NCI-H1105 treated with DMSO at 0.1 percent for 48 hours (cell line): ENCODE results near the gene PCED1B.

Experiments
- DNase-seq: peaks from one replicate; lab custom pipeline; 2025; lab: John Stamatoyannopoulos, UW

The PCED1B gene

DNA sequence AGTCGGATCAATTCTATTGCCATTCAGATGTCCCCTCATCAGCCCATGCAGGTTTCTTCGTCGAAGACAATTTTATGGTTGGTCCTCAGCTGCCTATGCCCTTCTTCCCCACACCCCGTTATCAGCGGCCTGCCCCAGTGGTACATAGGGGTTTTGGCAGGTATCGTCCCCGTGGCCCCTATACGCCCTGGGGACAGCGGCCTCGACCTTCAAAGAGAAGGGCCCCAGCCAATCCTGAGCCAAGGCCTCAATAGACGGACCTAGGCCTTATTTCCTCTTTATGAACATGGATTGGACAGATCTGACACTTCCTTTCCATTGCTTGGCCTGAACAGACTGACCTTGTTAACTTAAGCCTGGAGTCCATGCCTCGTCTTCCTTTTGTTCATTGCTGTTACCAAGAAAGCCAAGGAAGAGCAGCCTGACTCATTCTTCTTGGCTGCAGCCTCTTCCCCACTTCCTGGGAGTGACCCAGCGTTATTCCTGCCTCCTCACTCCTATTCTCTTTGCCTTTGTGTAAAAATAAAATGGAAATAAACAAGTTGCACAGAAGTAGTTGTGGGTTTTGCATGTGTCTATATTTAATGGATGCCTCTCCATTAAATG, 156.8 kb downstream of the PCED1B start:
- no peak for DNase-seq

DNA sequence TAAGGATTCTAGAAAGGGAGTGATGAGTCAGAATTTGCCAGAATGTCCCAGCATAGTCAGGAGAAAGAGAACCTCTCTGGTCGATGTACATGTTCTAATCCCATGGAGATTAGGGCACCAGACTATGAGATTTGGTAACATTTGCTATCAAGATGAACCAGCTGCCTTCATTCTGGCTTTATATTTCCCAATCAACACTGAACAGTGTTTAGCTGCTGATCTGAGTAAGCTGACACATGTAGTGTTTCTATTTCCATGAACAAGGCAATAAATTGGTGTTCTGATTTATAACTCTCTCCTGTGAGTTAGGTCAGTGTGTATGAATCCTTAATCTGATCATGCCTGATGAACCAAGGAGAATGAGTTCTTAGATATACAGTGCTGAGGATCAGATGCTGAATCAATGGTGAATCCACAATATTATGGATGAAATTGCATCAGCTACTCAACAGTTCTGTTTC, 158.4 kb downstream of the PCED1B start:
- no peak for DNase-seq

GRCh38 chr12:47238669-47239114, 159.3 kb downstream of the PCED1B start:
- DNase-seq: no peak

DNA sequence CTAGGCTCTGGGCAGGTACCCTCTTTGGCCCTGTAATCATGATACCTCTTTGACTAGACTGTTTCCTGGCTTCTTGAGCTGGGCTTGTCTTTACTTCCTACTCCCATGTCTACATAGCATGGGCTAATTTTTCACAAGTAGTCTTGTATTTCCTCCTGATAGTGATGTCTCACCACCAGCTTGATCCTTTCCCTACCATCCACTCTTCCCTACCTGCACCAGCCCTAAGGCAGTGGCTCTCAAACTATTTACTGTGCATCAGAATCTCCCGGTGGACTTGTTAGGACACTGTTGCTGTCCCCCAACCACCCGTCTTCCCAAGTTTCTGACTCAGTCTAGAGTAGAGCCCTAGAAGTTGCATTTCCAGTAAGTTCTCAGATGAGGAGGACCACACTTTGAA, 163.0 kb downstream of the PCED1B start:
- no peak for DNase-seq

GRCh38 chr12:47244835-47245234, 165.4 kb downstream of the PCED1B start:
- no peak for DNase-seq

- no peak for DNase-seq
These were observed 166.2 kb downstream of the PCED1B start for GRCh38 chr12:47245623-47246022.

GRCh38 chr12:47247418-47247817, 168.0 kb downstream of the PCED1B start:
- DNase-seq: no peak

DNA sequence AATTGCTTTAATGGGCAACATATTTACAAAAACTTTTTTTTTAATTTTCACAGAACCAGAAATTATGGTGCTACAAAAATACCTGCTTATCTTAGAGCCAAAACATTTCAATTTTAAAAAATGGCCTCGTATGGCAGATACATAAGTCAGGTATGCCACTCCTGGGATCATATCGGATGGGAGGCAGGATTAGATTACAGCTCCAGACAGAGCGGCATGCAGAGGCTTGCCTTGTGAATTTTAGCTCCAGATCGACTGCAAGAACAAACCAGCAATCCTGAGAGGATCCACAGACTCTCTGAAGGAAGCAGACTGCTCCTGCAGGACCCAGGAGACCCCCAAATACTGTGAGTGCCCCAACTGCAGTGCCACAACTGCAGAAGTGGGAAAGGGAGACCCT, 169.7 kb downstream of the PCED1B start:
- no peak for DNase-seq

DNA sequence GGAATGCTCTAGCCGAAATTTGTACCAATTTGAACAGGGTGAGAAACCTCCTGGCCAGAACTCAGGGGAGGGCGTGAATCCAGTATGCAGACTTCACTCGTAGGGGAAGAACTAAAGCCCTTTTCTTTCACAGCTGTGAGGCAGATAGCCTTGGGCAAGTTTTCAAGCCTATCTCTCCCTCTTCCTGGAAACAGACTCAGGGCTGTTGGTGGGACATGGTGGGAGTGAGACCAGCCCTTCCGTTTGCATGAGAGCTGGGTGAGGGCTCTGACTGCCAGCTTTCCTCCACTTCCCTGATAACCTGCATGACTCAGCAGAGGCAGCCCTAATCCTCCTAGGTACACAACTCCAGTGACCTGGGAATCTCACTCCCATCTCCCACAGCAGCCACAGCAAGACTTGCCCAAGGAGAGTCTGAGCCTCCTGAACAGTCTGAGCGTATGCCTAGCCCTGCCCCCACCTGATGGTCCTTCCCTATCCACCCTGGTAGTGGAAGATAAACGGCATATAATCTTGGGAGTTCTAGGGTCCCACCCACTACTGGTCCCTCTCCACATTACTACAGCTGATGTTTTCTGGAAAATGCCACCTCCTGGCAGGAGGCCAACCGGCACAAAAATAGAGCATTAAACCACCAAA, 170.4 kb downstream of the PCED1B start:
- no peak for DNase-seq

DNA sequence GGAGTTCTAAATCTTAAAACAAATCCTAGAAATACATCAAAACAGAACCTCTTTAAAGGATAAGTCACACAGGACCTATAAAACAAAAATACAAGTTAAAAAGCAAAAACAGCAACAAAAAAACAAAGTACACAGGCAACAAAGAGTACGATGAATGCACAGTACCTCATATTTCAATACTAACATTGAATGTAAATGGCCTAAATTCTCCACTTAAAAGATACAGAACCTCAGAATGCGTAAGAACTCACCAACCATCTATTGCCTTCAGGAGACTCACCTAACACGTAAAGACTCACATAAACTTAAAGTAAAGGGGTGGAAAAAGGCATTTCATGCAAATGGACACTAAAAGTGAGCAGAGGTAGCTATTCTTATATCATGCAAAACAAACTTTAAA, 172.5 kb downstream of the PCED1B start:
- no peak for DNase-seq

- DNase-seq: no peak
These were observed 185.5 kb downstream of the PCED1B start for GRCh38 chr12:47264951-47265350.

GRCh38 chr12:47265391-47265790, 186.0 kb downstream of the PCED1B start:
- no peak for DNase-seq

GRCh38 chr12:47267571-47267970, 188.2 kb downstream of the PCED1B start:
- DNase-seq: no peak

DNA sequence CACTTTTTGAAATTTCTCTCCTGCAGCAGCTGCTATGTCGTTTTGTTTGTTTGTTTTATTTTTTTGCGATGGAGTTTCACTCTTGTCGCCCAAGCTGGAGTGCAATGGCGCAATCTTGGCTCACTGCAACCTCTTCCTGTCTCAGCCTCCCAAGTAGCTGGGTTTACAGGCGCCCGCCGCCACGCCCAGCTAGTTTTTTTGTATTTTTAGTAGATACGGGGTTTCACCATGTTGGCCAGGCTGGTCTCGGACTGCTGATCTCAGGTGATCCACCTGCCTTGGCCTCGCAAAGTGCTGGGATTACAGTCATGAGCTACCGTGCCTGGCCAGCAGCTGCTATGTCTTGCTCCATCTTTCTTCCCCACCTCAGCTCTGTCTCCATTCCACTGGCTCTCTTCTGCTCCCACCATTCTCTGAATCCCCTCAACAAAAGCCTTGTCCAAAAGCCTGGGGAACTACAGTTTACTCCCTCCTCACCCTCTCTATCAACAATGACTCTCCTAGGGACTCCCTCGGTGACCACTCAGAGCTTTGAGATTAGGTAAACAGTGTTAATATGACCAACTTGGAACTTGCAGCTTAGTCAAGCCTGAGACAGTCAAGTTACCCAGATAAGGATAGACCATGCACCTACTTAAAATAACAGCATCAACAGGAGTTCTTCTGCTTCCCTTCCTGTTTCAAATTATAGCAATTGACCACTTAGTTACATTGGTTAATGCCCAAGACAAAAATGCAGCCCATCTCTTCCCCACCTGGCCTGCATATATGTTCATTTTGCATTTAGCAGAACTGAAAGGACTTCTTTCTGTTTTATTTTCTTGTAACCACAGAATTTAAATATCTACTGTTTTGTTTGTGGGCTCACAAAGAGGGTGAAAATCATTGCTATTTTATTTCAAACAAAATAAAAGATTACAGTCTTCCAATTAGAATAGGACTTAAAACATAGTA, 189.4 kb downstream of the PCED1B start:
- no peak for DNase-seq

DNA sequence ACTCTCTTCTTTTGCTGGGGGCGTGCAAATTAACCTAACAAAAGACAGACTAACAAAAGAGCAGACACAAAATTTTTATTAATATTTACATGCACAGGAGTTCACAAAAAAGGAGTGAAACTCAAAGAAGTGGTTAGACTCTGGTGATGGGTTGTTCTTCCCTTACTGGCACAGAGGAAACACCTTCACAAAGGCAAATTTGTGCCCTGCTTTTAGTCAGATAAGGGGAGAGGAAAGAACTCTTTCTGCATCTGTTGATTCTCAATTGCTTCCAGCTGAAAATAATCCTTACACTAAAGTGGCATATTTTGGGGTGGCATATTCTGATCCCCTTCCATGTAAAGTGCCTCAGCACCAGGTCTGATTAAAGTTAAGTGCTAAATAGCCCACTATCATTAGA, 190.5 kb downstream of the PCED1B start:
- DNase-seq: no peak

DNA sequence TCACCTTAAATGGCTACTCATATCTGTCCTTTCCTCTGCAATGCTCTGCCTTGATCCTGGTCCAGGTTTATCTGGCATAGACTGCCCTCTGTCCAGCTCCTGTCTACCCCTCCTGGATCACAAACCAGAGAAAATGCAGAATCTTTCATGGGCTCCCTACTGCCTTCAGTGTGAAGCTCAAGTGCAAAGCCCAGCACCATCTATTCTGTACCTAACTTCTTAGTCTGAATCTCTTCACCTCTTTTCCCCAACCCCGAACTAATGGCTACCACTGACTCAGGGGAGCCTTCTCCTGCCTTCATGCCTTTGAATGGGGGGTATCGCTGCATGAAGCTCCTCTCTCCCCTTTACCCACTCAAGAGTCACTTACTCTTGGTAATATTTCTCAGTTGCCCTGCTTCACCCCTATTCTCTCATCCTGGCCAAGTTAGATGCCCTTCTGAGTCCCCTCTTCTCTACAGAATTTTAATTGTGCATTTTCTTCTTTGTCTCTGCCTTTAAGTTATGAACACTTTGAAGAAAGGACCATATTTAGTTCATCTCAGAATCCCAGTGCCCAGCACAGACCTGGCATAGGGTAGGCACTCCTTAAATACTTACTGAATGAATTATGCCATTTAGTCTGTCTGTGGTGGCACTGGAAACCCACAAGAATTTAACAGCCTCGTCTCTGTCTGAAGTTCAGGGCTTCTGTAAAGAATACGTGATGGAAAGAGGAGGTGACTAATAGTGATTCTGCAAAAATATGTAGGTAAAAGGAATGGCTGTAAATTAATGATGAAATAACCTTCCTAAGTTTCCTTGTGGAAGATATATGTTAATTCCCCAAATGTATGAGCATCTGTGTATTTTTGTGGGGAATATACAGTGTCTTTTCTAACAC, 191.6 kb downstream of the PCED1B start:
- no peak for DNase-seq

GRCh38 chr12:47271800-47272239, 192.4 kb downstream of the PCED1B start:
- peak; percentile 12 for DNase-seq

- no peak for DNase-seq
These were observed 193.2 kb downstream of the PCED1B start for GRCh38 chr12:47272412-47273190.

DNA sequence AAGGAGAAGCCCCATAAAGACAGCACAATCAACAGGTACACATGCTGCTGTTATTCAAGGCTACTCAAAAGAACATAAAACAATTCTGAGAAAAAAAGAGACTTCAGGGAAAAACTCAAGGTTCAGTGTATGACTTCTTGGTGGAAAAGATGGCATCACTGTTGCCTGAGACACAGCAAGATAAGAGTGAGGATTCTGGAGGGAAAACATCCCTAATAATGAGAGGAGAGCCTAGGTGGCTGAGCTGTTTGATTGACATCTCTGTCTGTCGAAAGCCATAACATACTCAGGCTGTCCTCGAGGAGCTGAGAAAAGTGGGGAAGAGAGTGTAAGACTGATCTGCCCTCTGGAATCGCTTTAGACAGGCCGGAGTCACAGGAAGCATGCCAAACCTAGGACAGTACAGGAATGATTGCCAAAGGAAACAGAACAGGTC, 193.8 kb downstream of the PCED1B start:
- DNase-seq: no peak

GRCh38 chr12:47274760-47275159, 195.3 kb downstream of the PCED1B start:
- DNase-seq: no peak

GRCh38 chr12:47276253-47276620, 196.8 kb downstream of the PCED1B start:
- DNase-seq: no peak
